A673 (cell line): Measurements from ENCODE around the gene PSORS1C1.

Source experiments
- EZH2 ChIP-seq: fragments of 200-600 bp; sonication (generic); IDR thresholded peaks from 2 replicates; pipeline ENCODE4 v1.6.1; 2017; ENCODE audit warnings: borderline replicate concordance, low read depth, mild to moderate bottlenecking, mixed read lengths, antibody characterized with exemption, low read length; ENCODE audit not compliant: poor library complexity, severe bottlenecking
- TF ChIP-seq, protein P1 (sequence below): fragments of 300-800, 200-600 bp; sonication (generic); conservative IDR thresholded peaks from 2 replicates; pipeline ENCODE4 v1.5.1; 2017; ENCODE audit warnings: low read depth, mild to moderate bottlenecking, antibody characterized with exemption, low read length, moderate library complexity, mixed read lengths

DNA sequence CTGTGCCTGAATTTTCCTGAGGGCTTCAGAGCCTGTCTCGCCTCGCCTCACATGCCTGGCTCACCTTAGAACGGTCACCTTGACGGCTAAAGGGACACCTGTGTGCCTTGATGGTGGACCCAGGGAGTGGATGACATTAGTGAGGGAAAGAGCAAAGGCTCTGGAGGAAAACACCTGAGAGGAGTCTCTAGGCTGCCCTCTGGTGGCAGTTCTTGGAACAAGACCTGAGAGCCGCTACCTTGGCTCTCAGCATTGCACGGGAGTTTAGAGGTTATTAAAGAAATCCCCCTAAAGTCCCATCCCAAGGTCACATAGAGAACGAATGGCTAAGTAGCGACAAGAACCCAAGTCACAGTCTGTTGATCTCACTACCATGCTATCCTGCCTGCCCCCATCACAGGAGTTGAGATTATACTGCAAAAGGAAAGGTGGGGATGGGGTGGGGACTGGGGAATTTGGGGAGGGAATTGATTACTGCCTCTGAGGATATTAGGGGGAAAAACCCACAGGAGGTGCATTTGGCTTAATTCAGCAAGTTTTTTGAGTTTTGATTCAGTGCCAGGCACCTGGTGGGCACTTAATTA, 13.6 kb downstream of the PSORS1C1 start:
- TF ChIP-seq, protein P1, sequence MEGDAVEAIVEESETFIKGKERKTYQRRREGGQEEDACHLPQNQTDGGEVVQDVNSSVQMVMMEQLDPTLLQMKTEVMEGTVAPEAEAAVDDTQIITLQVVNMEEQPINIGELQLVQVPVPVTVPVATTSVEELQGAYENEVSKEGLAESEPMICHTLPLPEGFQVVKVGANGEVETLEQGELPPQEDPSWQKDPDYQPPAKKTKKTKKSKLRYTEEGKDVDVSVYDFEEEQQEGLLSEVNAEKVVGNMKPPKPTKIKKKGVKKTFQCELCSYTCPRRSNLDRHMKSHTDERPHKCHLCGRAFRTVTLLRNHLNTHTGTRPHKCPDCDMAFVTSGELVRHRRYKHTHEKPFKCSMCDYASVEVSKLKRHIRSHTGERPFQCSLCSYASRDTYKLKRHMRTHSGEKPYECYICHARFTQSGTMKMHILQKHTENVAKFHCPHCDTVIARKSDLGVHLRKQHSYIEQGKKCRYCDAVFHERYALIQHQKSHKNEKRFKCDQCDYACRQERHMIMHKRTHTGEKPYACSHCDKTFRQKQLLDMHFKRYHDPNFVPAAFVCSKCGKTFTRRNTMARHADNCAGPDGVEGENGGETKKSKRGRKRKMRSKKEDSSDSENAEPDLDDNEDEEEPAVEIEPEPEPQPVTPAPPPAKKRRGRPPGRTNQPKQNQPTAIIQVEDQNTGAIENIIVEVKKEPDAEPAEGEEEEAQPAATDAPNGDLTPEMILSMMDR, result peak; percentile 85
- TF ChIP-seq EZH2, result no peak
